ENCODE data around the gene PPP1R3C.

PPP1R3C gene

DNA sequence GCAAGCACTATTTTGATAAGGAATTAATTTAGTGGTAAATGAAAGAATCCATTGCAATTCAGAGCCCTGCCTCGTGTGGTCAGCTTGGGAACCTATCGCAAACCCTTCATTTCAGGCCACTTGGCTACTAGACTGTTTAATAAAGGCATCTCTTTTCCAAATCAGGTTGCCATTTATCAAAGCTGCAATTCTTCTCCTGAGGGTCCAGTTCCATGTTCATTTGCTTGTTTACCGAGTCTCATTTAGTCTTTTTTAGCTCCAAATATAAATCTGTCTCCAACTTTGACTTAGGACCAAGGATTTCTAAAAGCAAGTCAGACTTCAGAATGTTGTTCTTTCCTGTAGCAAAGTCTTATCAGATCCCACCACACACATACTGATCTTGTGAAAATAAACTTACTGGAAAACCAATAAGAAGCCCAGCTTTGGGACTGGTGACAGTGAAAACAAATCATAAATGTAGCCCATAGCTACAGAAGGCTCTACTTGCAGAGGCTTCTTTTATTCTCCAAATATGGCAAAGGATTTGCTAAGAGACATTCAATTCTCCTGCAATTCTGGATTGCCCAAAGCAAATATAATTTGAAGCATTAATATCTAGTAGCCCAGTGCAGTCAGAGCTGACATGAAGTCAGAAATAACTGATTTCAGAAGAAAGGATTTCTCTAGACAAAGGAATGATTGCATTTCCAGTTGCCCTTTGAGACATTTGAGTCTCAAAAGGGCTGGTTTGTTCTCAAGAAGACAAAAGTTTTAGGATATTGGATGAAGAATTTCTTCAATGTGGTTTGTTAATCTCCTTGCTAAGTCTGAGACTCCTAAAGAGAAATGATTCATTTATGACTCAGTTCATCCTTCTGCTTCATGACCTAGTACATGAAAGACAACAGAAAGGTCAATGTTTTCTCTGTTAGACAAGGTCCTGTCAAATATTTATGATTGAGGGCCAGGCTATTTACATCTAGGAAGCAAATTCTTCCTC lies 28.0 kb downstream of the PPP1R3C start:
- Histone ChIP-seq H3K36me3 (ENCODE audit: control insufficient read depth in 2 of 2, insufficient read depth in 1 of 2, low read length in 2 of 2) (no peaks in the 10 kb centered on the region), H3K27ac (ENCODE audit: extremely low read depth, low read depth, low read length) (no peak overlapping the region), H3K4me1 (ENCODE audit: control insufficient read depth, insufficient read depth, low read length) (peaks cover 5% of the 10 kb centered on the region), H3K9me3 (ENCODE audit: control insufficient read depth, insufficient read depth, low read depth, low read length) (no peaks in the 10 kb centered on the region), H3K4me3 (ENCODE audit: low read depth, low read length) (no peak overlapping the region)
- no peak for TF ChIP-seq ZNF747 (tag by site-specific recombination; IDR thresholded peaks at IDR 0.05)
- peak; percentile 38; the same call in 1 of the 2 replicates for TF ChIP-seq FEZF1 (tag by site-specific recombination; IDR thresholded peaks at IDR 0.05)
- no peak for TF ChIP-seq GLI2 (tag by site-specific recombination; IDR thresholded peaks at IDR 0.05; ENCODE audit: borderline replicate concordance, low read depth)
- ChIA-PET CTCF (interaction anchor here (0.6 to 2.0 kb wide), 6 partner anchors 25 to 1543 kb away, joined by 3 to 6 read pairs (median 3); no protein-coding TSS in a partner anchor), POLR2A (no interaction called here)

DNA sequence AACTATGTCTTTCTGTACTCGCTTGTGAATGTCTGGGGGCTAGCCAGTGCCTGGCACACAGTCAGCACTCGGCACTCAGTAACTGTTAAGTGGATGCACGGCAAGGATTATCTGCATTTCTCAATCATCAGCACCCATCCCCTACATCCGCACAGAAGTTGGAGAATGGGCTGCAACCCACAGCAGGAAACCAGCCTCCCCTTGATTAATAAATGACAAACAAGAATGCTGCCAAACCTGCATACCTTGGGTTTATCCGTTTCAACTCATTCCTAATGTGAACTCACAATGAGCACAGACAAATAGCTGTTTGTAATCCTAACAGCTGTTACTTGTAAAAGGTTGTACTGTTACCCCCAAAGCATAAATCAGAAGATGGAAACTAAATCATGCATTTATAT lies 28.9 kb downstream of the PPP1R3C start:
- Histone ChIP-seq H3K4me1 (ENCODE audit: control insufficient read depth, insufficient read depth, low read length) (peaks cover 5% of the 10 kb centered on the region), H3K9me3 (ENCODE audit: control insufficient read depth, insufficient read depth, low read depth, low read length) (no peaks in the 10 kb centered on the region), H3K36me3 (ENCODE audit: control insufficient read depth in 2 of 2, insufficient read depth in 1 of 2, low read length in 2 of 2) (no peaks in the 10 kb centered on the region), H3K27ac (ENCODE audit: extremely low read depth, low read depth, low read length) (no peak overlapping the region), H3K4me3 (ENCODE audit: low read depth, low read length) (no peak overlapping the region)
- CTCF ChIA-PET = interaction anchor here (0.5 to 2.0 kb wide), 5 partner anchors 22 to 374 kb away, joined by 3 to 6 read pairs (median 4); no protein-coding TSS in a partner anchor
- POLR2A ChIA-PET = no interaction called here
- TF ChIP-seq ZNF549 (tag by site-specific recombination; IDR thresholded peaks at IDR 0.05) = no peak
- TF ChIP-seq ZFP69B (tag by site-specific recombination; IDR thresholded peaks at IDR 0.05) = no peak
- no peak for TF ChIP-seq ZNF138 (tag by site-specific recombination; IDR thresholded peaks at IDR 0.05; ENCODE audit: borderline replicate concordance)
- TF ChIP-seq ZNF2 (tag by site-specific recombination; IDR thresholded peaks at IDR 0.05) = no peak
- no peak for TF ChIP-seq ZNF830 (tag by site-specific recombination; IDR thresholded peaks at IDR 0.05; ENCODE audit: low read depth)
- TF ChIP-seq GFI1B (tag by site-specific recombination; IDR thresholded peaks at IDR 0.05) = no peak
- no peak for TF ChIP-seq YY2 (tag by site-specific recombination; IDR thresholded peaks at IDR 0.05)
- TF ChIP-seq ZNF311 (tag by site-specific recombination; IDR thresholded peaks at IDR 0.05; ENCODE audit: borderline replicate concordance) = no peak

DNA sequence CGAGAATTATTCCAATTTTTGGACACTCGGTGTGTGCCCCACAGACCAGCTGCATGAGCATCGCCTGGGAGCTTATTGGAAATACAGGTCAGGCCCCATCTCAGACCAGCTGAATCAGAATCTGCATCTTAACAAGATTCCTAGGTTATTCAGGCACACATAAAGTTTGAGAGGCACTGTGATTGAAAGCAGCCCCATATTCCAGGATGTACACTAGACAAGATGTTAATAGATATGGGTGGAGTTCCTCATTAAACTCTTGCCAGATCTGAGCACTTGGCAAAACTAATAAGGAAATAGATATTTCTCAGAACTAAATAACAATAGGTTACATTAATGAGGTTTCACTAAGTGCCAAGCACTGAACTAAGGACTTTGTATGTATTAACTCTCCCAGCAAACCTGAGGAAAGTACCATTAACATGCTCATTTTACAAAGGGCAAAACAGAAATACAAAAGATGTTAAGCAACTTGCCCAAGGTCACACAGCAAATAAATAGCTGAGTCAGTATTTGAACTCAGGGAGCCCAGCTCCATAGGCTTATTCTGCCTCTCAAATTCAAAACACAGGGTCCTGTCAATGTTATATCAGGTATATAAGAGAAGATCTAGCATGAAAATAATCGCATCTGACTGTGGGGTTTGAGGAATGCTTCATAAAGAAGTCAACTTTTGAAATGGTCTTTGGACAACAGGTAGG lies 29.9 kb downstream of the PPP1R3C start:
- CTCF ChIA-PET = interaction anchor here (0.6 to 2.0 kb wide), 3 partner anchors 23 to 33 kb away, joined by 4 to 6 read pairs (median 4); no protein-coding TSS in a partner anchor
- no peaks in the 10 kb centered on the region for H3K9me3 ChIP-seq (ENCODE audit: control insufficient read depth, insufficient read depth, low read depth, low read length)
- H3K4me3 ChIP-seq (ENCODE audit: low read depth, low read length) = no peak overlapping the region
- H3K4me1 ChIP-seq (ENCODE audit: control insufficient read depth, insufficient read depth, low read length) = 0 out of 2 replicates have a peak, but pooled peaks cover 3% of the 10 kb centered on the region
- no peaks in the 10 kb centered on the region for H3K36me3 ChIP-seq (ENCODE audit: control insufficient read depth in 2 of 2, insufficient read depth in 1 of 2, low read length in 2 of 2)
- POLR2A ChIA-PET = no interaction called here
- H3K27ac ChIP-seq (ENCODE audit: extremely low read depth, low read depth, low read length) = no peak overlapping the region
- TF ChIP-seq, protein P1, sequence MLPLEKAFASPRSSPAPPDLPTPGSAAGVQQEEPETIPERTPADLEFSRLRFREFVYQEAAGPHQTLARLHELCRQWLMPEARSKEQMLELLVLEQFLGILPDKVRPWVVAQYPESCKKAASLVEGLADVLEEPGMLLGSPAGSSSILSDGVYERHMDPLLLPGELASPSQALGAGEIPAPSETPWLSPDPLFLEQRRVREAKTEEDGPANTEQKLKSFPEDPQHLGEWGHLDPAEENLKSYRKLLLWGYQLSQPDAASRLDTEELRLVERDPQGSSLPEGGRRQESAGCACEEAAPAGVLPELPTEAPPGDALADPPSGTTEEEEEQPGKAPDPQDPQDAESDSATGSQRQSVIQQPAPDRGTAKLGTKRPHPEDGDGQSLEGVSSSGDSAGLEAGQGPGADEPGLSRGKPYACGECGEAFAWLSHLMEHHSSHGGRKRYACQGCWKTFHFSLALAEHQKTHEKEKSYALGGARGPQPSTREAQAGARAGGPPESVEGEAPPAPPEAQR (tag by site-specific recombination; IDR thresholded peaks at IDR 0.05) = no peak
- TF ChIP-seq GLI4 (tag by site-specific recombination; IDR thresholded peaks at IDR 0.05) = no peak
- no peak for TF ChIP-seq SETDB1 (IDR thresholded peaks at IDR 0.05; ENCODE audit: insufficient read length, low read length)
- no peak for TF ChIP-seq MYNN (tag by site-specific recombination; IDR thresholded peaks at IDR 0.05; ENCODE audit: borderline replicate concordance)
- no peak for TF ChIP-seq ZFHX2 (tag by site-specific recombination; conservative IDR thresholded peaks at IDR 0.05)
- TF ChIP-seq, protein P2, sequence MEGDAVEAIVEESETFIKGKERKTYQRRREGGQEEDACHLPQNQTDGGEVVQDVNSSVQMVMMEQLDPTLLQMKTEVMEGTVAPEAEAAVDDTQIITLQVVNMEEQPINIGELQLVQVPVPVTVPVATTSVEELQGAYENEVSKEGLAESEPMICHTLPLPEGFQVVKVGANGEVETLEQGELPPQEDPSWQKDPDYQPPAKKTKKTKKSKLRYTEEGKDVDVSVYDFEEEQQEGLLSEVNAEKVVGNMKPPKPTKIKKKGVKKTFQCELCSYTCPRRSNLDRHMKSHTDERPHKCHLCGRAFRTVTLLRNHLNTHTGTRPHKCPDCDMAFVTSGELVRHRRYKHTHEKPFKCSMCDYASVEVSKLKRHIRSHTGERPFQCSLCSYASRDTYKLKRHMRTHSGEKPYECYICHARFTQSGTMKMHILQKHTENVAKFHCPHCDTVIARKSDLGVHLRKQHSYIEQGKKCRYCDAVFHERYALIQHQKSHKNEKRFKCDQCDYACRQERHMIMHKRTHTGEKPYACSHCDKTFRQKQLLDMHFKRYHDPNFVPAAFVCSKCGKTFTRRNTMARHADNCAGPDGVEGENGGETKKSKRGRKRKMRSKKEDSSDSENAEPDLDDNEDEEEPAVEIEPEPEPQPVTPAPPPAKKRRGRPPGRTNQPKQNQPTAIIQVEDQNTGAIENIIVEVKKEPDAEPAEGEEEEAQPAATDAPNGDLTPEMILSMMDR (tag by site-specific recombination; IDR thresholded peaks at IDR 0.05) = no peak
- no peak for TF ChIP-seq ZBTB20 (tag by site-specific recombination; IDR thresholded peaks at IDR 0.05)
- TF ChIP-seq ZNF660 (tag by site-specific recombination; IDR thresholded peaks at IDR 0.05) = no peak
- TF ChIP-seq ZNF169 (tag by site-specific recombination; IDR thresholded peaks at IDR 0.05) = no peak
- no peak for TF ChIP-seq KLF10 (tag by site-specific recombination; IDR thresholded peaks at IDR 0.05)
- TF ChIP-seq GLI2 (tag by site-specific recombination; IDR thresholded peaks at IDR 0.05; ENCODE audit: borderline replicate concordance, low read depth) = no peak
- TF ChIP-seq SP2 (tag by site-specific recombination; IDR thresholded peaks at IDR 0.05) = no peak
- TF ChIP-seq, protein P3, sequence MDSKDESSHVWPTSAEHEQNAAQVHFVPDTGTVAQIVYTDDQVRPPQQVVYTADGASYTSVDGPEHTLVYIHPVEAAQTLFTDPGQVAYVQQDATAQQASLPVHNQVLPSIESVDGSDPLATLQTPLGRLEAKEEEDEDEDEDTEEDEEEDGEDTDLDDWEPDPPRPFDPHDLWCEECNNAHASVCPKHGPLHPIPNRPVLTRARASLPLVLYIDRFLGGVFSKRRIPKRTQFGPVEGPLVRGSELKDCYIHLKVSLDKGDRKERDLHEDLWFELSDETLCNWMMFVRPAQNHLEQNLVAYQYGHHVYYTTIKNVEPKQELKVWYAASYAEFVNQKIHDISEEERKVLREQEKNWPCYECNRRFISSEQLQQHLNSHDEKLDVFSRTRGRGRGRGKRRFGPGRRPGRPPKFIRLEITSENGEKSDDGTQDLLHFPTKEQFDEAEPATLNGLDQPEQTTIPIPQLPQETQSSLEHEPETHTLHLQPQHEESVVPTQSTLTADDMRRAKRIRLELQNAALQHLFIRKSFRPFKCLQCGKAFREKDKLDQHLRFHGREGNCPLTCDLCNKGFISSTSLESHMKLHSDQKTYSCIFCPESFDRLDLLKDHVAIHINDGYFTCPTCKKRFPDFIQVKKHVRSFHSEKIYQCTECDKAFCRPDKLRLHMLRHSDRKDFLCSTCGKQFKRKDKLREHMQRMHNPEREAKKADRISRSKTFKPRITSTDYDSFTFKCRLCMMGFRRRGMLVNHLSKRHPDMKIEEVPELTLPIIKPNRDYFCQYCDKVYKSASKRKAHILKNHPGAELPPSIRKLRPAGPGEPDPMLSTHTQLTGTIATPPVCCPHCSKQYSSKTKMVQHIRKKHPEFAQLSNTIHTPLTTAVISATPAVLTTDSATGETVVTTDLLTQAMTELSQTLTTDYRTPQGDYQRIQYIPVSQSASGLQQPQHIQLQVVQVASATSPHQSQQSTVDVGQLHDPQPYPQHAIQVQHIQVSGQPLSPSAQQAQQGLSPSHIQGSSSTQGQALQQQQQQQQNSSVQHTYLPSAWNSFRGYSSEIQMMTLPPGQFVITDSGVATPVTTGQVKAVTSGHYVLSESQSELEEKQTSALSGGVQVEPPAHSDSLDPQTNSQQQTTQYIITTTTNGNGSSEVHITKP (tag by site-specific recombination; IDR thresholded peaks at IDR 0.05) = no peak
